Measurements from ENCODE around the gene MNAT1. TPM values are rescaled to one million over a fixed set of nuclear protein-coding genes. Genes with fewer than 3 reads are reported as not detected.

MNAT1 gene
- total RNA-seq, 2 experiments from 2014 or later: 35.3 to 38.5 TPM

Other genes starting within 250 kb of the MNAT1 start
- gene C14orf39, start 248.7 kb upstream of the MNAT1 start, total RNA-seq: not detected
- gene SIX6, start 225.6 kb upstream of the MNAT1 start, total RNA-seq: not detected
- not detected for gene SIX1, start 85.3 kb upstream of the MNAT1 start, total RNA-seq
- under 1 TPM in 1 of 2 experiments, not detected in 1; 0.17 TPM for gene SIX4, start 10.4 kb upstream of the MNAT1 start, total RNA-seq
- 10 to 100 TPM; 18.2 to 18.3 TPM for gene TRMT5, start 246.3 kb downstream of the MNAT1 start, total RNA-seq
- gene SLC38A6, start 246.5 kb downstream of the MNAT1 start, total RNA-seq: 1 to 10 TPM; 5.4 to 5.6 TPM

All from activated CD4-positive, alpha-beta memory T cell treated with anti-CD3 and anti-CD28 coated beads for 36 hours (primary cell).